Muscle of arm (tissue), 12 donors: Measurements from ENCODE around the gene DIPK1C. TPM values are rescaled to one million over a fixed set of nuclear protein-coding genes. Genes with fewer than 3 reads are reported as not detected.
A peak's percentile ranks its signal among the peaks of the same experiment; 100 is the strongest.

Source experiments
- DNase-seq: peaks from one replicate; pipeline ENCODE4 v3.0.0-alpha.2; 2013
- polyA plus RNA-seq, 12 donors: library from polyadenylated mRNA; unstranded; fragments of 120-200 nt; gene quantifications; one replicate each; pipeline ENCODE4 v1.2.1, GENCODE V29; 2013; ENCODE audit not compliant: insufficient read length in 12 of 12

Gene DIPK1C
- polyA plus RNA-seq, 12 donors = 4.7 to 21.4 (median 11.8) TPM; not detected in 1

- no peak for DNase-seq
Observed at GRCh38 chr18:74422541-74422940, 34.6 kb downstream of the DIPK1C start.

- no peak for DNase-seq
Observed at GRCh38 chr18:74420926-74421325, 36.2 kb downstream of the DIPK1C start.

- DNase-seq = peak; percentile 71
Observed at GRCh38 chr18:74420481-74420880, 36.6 kb downstream of the DIPK1C start.

GRCh38 chr18:74419761-74420160 lies 37.3 kb downstream of the DIPK1C start:
- DNase-seq = no peak

DNA sequence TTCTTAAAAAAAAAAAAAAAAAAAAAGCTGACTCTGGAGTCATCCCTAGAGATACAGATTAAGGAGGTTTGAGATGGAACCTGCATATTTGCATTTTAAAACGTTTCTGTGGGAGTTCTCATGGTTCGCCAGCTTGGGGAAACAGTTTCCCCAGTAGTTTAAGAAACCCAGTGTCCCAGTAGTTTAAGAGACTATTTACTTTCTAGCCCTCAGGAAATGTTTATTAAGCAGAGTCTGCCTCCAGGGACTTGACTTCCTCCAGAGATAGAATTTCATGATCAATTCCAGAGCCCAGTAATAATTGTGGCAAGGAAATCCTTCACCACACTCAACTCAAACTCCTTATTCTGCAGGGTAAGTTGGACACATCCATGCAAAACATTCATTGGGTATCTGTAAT lies 39.1 kb downstream of the DIPK1C start:
- no peak for DNase-seq

- no peak for DNase-seq
Observed at GRCh38 chr18:74416124-74416523, 41.0 kb downstream of the DIPK1C start.

- no peak for DNase-seq
Observed at GRCh38 chr18:74414953-74415515, 42.1 kb downstream of the DIPK1C start.

- DNase-seq = no peak
Observed at GRCh38 chr18:74413836-74414235, 43.3 kb downstream of the DIPK1C start.

DNA sequence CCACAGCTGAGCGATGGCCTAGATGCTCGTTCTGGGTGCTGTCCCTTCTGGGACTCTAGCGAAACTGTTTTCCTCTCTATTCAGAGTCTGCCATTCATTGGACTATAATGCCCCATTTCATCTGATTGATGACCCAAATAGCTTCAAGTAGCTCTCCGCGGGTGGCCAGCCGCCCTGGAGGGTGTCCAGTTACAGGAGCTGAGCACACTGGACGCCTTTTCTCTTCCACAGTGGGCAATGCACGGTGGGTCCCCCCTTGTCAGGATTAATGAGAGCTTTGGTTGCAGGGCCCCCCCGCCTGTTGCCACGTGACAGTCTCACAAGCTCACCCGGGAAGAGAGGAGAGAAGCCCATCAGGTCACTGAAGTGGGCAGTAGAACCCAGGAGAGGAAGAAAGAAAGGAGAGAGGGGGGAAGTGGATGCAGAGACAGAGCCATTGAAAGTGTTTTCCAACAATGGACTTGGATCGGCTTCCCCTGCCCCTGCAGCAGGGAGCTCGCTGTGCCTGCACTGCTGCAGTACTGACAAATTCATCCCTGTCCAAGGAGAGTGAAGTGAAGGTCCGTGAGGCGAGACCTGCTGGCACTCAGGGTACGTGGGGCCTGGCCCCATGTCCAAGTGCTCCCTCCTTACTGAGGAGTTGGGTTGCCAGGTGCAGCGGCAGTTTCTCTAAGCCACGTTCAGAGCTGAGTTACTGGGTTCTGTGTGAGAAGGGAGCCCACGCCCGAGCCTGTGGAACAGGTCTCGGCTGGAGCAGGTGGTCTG lies 44.8 kb downstream of the DIPK1C start:
- no peak for DNase-seq

GRCh38 chr18:74411475-74411874 lies 45.6 kb downstream of the DIPK1C start:
- DNase-seq = no peak

- no peak for DNase-seq
Observed at GRCh38 chr18:74410441-74410992, 46.6 kb downstream of the DIPK1C start.

GRCh38 chr18:74407888-74408287 lies 49.2 kb downstream of the DIPK1C start:
- DNase-seq = no peak

DNA sequence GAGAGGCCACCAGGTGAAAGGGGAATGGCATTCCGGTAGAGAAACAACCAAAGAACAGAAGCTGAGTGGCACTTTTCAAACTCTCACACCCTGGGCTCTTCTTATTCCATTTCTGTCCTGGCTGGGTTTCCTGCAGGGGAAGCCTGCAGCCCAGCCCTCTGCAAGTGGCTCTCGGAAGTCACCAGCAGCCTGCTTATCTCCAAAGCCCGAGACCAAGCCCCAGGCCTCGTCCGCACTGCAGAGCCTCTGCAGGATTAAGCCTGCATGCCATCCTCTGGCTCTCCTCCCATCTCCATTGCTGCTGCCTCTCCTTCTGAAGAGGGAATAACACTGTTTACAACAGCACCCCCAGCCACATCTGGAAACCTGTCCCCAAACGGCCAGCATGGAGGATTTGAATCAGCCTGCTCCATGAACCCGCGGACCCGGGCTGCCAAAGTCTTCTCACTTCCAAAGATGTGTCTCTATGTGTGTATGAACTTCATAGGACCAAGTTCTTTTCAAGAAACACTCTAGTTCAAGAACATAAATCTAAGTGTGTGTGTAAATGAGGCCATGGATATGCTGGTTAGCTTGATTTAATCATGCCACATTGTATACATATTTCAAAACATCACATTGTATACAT lies 54.2 kb downstream of the DIPK1C start:
- DNase-seq = no peak

- peak; percentile 63 for DNase-seq
Observed at GRCh38 chr18:74400813-74401212, 56.3 kb downstream of the DIPK1C start.

DNA sequence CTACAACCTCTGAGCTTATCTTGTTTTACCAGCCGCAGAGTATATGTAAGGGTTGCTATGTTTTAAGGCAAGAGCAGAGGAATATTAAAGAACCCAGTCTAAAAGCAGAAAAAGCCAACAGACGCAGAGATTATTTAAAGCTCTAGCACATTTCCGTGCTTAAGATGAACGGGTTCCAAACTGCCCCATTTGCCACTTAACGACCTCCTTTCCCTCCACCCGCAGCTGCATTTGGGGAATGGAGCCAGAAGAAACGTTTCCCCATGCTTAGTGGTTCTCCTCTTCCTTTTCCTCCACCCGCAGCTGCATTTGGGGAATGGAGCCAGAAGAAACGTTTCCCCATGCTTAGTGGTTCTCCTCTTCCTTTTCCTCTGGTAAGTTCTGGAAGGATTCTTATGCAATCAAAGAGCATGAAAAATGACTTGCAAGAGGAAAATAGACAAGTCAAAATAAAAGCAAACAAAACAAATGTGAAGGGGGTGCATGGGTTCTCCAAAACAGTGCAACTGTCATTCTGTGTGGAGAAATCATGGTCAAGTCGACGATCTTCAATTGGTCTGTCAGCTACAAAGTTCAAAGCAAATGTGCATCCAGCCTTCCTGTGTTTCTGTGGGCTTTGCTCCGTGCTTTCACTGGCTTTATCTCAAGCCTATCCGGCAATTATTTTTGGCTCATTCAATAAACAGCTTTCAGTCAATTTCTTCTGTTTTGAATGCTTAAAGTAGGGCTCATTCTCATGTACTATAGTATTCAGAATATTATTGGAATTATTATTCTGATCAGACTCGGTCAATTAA lies 57.8 kb downstream of the DIPK1C start:
- DNase-seq = no peak

- no peak for DNase-seq
Observed at GRCh38 chr18:74397572-74397971, 59.5 kb downstream of the DIPK1C start.

GRCh38 chr18:74396171-74397169 lies 60.6 kb downstream of the DIPK1C start:
- peak; percentile 85 for DNase-seq

DNA sequence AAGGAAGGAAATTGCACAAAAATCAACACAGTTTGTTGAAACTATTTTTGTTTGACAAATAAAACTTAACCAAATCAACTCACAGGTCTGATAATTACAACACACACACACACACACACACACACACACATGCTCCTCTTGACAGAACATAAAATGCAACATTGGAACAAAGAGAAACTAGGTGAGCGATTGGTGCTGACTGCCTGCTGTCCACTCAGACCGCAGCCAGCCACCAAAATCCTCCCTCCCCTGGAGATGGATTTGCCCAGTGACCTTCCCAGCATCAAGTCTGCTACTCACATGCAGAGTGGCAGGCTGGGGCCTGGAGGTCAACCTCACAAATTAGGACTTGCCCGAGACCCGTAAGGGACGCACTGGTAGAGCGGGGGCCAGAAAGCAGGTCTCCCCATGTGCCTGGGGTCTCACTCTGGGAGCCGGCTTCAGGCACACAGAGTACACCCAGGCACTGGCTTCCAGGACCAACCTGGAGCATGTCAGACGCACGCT lies 61.4 kb downstream of the DIPK1C start:
- DNase-seq = no peak

DNA sequence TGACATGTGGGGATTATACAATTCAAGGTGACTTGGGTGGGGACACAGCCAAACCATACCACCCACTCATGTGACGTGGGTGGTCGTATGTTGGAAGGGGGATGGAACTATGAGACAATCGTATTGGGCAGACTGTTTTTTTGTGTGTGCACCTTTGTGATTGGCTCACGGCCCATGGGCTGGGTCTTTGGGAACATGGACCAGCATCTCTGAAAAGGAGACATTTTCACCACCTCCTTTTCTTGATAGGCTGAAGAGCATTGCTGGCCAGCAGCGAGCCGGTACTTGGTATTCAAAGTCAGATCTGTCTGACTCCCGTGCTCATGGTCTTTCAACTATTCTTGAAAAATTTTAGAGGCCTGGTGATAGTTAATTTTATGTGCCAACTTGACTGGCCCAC lies 62.1 kb downstream of the DIPK1C start:
- DNase-seq = no peak

DNA sequence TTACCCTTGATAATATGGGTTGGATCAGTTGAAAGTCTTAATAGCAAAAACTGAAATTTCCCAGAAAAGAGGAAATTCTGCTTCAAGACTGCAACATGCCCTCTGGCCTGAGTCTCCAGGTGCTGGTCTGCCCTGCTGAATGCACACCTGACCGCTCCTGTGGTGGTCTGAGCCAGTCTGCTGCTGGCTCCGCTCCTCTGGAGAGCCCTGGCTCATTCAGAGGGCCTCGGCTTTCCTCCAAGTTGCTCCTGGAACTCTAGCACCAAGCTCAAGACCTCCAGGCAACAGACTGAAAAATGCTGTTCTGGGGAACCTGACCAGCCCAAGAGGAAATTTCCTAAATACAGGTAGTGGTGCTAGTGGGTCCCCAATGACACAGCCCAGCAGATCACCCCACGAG lies 64.8 kb downstream of the DIPK1C start:
- no peak for DNase-seq

GRCh38 chr18:74390900-74391299 lies 66.2 kb downstream of the DIPK1C start:
- no peak for DNase-seq
